ENCODE results near the gene ZNF485. TPM values are rescaled to one million over a fixed set of nuclear protein-coding genes. Genes with fewer than 3 reads are reported as not detected.

Gene ZNF485
- total and polyA plus RNA-seq, 2 of the 8 experiments (the other 6 are each of a cell fraction or from before 2014, with no cell fraction given), result 2.5 to 8.2 TPM

- H4K8ac ChIP-seq (ENCODE audit: extremely low read depth, insufficient read depth, low read length), result no peak overlapping the region; the same call in 1 of the 2 replicates
- H3K79me2 ChIP-seq (ENCODE audit: control insufficient read depth in 1 of 2, insufficient read depth in 2 of 2, low read length in 2 of 2), result no peaks in the 10 kb centered on the region
- 19% methylated on average over 32 of the region's 35 CpGs; no CpG with 5 or more reads in 1 of the 2 experiments for WGBS, 2 experiments (ENCODE audit: extremely low coverage in 1 of 2, insufficient coverage in 1 of 2, insufficient read length in 1 of 2, insufficient replicate concordance in 2 of 2, low coverage in 1 of 2, low lambda C conversion rate in 2 of 2, missing lambda C conversion rate in 1 of 2)
- no peak overlapping the region for H2BK20ac ChIP-seq (ENCODE audit: low read length)
- no peak overlapping the region for H2BK12ac ChIP-seq (ENCODE audit: low read depth, low read length)
- H3K36me3 ChIP-seq (ENCODE audit: control insufficient read depth in 2 of 4, insufficient read depth in 4 of 4, low read length in 3 of 4), result no peaks in the 10 kb centered on the region
- no peak overlapping the region for H4K91ac ChIP-seq (replicated peaks; ENCODE audit: insufficient read length, low read length)
- H3K27ac ChIP-seq (ENCODE audit: low read depth, low read length), result no peak overlapping the region
- H3K14ac ChIP-seq (ENCODE audit: insufficient read length), result no peak overlapping the region
- H3K27me3 ChIP-seq (replicated peaks in 1 of 4; ENCODE audit: control insufficient read depth in 3 of 4, extremely low read depth in 1 of 4, insufficient read depth in 3 of 4, low read length in 3 of 4), result peaks cover 0 to 26% (median 3%) of the 10 kb centered on the region in 4 experiments; a peak in 5 of 7 replicates
- H3K23ac ChIP-seq (ENCODE audit: insufficient read length), result no peak overlapping the region
- H3K4me2 ChIP-seq (ENCODE audit: insufficient read depth in 1 of 2, low read depth in 2 of 2, low read length in 2 of 2), result peak overlapping the region; percentile 45 to 77
- ChIA-PET CTCF (ENCODE audit: partially characterized antibody) (interaction anchor here (0.9 to 2.7 kb wide), 4 partner anchors 15 to 764 kb away, joined by 3 to 10 read pairs (median 5); no protein-coding TSS in a partner anchor), POLR2A (ENCODE audit: partially characterized antibody) (interaction anchor here (1.5 kb wide), 1 partner anchor 271 kb away, joined by 3 read pairs; no protein-coding TSS in a partner anchor)
- peaks cover 0 to 6% (median 0%) of the 10 kb centered on the region in 4 experiments; a peak in 1 of 7 replicates for H3K4me1 ChIP-seq (replicated peaks in 1 of 4; ENCODE audit: control insufficient read depth in 3 of 4, insufficient read depth in 4 of 4, low read length in 3 of 4)
- DNase-seq (ENCODE audit: low read depth in 1 of 2, low spot score in 2 of 2) (peak in 1 of 2 experiments; percentile 59), FAIRE-seq (no peak)
- H3K4me3 ChIP-seq (ENCODE audit: extremely low read depth in 1 of 4, insufficient read depth in 2 of 4, low read depth in 3 of 4, low read length in 4 of 4), result peak overlapping the region; percentile 24 to 64 (median 42); a peak in 6 of 8 replicates
- no peak overlapping the region for H4K5ac ChIP-seq (ENCODE audit: insufficient read length, low read depth, low read length)
- no peaks in the 10 kb centered on the region for H3K79me1 ChIP-seq (ENCODE audit: low read depth, low read length)
- no peak overlapping the region for H2BK120ac ChIP-seq (replicated peaks; ENCODE audit: low read depth, low read length)
- no peak overlapping the region for H3K56ac ChIP-seq (replicated peaks; ENCODE audit: insufficient read length, low read depth, low read length)
- no peaks in the 10 kb centered on the region for H4K20me1 ChIP-seq (replicated peaks in 1 of 2; ENCODE audit: control insufficient read depth in 1 of 2, insufficient read depth in 2 of 2, low read length in 2 of 2)
- H3K4ac ChIP-seq (replicated peaks; ENCODE audit: insufficient read length, low read depth, low read length), result no peak overlapping the region
- H3K18ac ChIP-seq (ENCODE audit: extremely low read depth, low read length), result no peak overlapping the region
- H2BK5ac ChIP-seq (ENCODE audit: low read depth, low read length), result no peak overlapping the region
- peak overlapping the region; percentile 79; the same call in 1 of the 2 replicates for H2AFZ ChIP-seq (ENCODE audit: low read length)
- H3K9me3 ChIP-seq (ENCODE audit: insufficient read depth in 2 of 2, low read depth in 1 of 2, low read length in 1 of 2), result no peaks in the 10 kb centered on the region
- H2AK5ac ChIP-seq (ENCODE audit: low read depth, low read length), result no peak overlapping the region
- H3K9ac ChIP-seq (replicated peaks in 1 of 4; ENCODE audit: extremely low read depth in 1 of 4, low read depth in 3 of 4, low read length in 3 of 4), result peak overlapping the region in 1 of 4 experiments; percentile 55; a peak in 1 of 7 replicates
- H3K23me2 ChIP-seq (ENCODE audit: low read depth, low read length), result no peaks in the 10 kb centered on the region; the same call in 1 of the 2 replicates
- no peak overlapping the region for H2BK15ac ChIP-seq (ENCODE audit: low read length)
- TF ChIP-seq RAD21 (IDR thresholded peaks at IDR 0.05 in 1 of 2, conservative IDR thresholded peaks at IDR 0.05 in 1 of 2; ENCODE audit: low read depth in 2 of 2, low read length in 2 of 2) (peak; percentile 26 to 48; a peak in 3 of 4 replicates), SP1 (IDR thresholded peaks at IDR 0.05; ENCODE audit: low read depth, low read length) (no peak), EZH2 (IDR thresholded peaks at IDR 0.05; ENCODE audit: low read depth, low read length, severe bottlenecking) (peak; percentile 31), TAF7 (optimal IDR thresholded peaks at IDR 0.05; ENCODE audit: borderline replicate concordance, low read depth, low read length) (no peak), CREB1 (IDR thresholded peaks at IDR 0.05) (peak; percentile 36; the same call in 1 of the 2 replicates), SUZ12 (IDR thresholded peaks at IDR 0.05; ENCODE audit: low read length) (peak; percentile 40; the same call in 1 of the 2 replicates), ASH2L (IDR thresholded peaks at IDR 0.05; ENCODE audit: low read length) (peak; percentile 66), RBBP5 (IDR thresholded peaks at IDR 0.05; ENCODE audit: borderline replicate concordance, low read depth, low read length) (no peak), PHF8 (conservative IDR thresholded peaks at IDR 0.05; ENCODE audit: low read depth, low read length) (no peak), TCF12 (IDR thresholded peaks at IDR 0.05; ENCODE audit: low read depth, low read length) (no peak), KDM4A (IDR thresholded peaks at IDR 0.05; ENCODE audit: low read depth, low read length, severe bottlenecking) (peak; percentile 86), FOSL1 (IDR thresholded peaks at IDR 0.05; ENCODE audit: insufficient read depth, low read depth, low read length) (no peak), NANOG (IDR thresholded peaks at IDR 0.05; ENCODE audit: insufficient read depth, low read depth, low read length, poor library complexity, severe bottlenecking) (no peak)
Observed at GRCh38 chr10:43667317-43667731, 61.1 kb downstream of the ZNF485 start.

Data from H1 (cell line).